Parathyroid adenoma (tissue), 2 donors: Measurements from ENCODE around the gene DAZAP1.

Experiments
- H2AFZ ChIP-seq: fragments of 300-600 bp; sonication (generic); one replicate; pipeline ENCODE4 v1.7.0; 2017; ENCODE audit warnings: antibody characterized with exemption, mild to moderate bottlenecking
- H3K27ac ChIP-seq: fragments of 300-600 bp; sonication (generic); one replicate; pipeline ENCODE4 v1.7.0; 2017
- H3K27me3 ChIP-seq: fragments of 300-600 bp; sonication (generic); one replicate; pipeline ENCODE4 v1.7.0; 2017; ENCODE audit warnings: low read length; ENCODE audit not compliant: control insufficient read depth, insufficient read depth
- H3K36me3 ChIP-seq: fragments of 300-600 bp; sonication (generic); one replicate; pipeline ENCODE4 v1.7.0; 2017; ENCODE audit warnings: low read length; ENCODE audit not compliant: control insufficient read depth, insufficient read depth
- H3K4me1 ChIP-seq: fragments of 300-600 bp; sonication (generic); one replicate; pipeline ENCODE4 v1.7.0; 2017; ENCODE audit warnings: control low read depth
- H3K4me2 ChIP-seq: fragments of 300-600 bp; sonication (generic); one replicate; pipeline ENCODE4 v1.7.0; 2017; ENCODE audit warnings: low read length
- H3K4me3 ChIP-seq: fragments of 300-600 bp; sonication (generic); one replicate; pipeline ENCODE4 v1.7.0; 2017; ENCODE audit warnings: low read depth, low read length
- H3K79me2 ChIP-seq: fragments of 300-600 bp; sonication (generic); one replicate; pipeline ENCODE4 v1.7.0; 2017; ENCODE audit warnings: control low read depth
- H3K9ac ChIP-seq: fragments of 300-600 bp; sonication (generic); one replicate; pipeline ENCODE4 v1.7.0; 2017; ENCODE audit warnings: mild to moderate bottlenecking
- H3K9me3 ChIP-seq: fragments of 300-600 bp; sonication (generic); one replicate; pipeline ENCODE4 v1.7.0; 2017; ENCODE audit warnings: low read length; ENCODE audit not compliant: control insufficient read depth
- CTCF ChIP-seq: fragments of 300-600 bp; sonication (generic); IDR thresholded peaks from one replicate; pipeline ENCODE4 v1.7.0; 2017; ENCODE audit warnings: antibody characterized with exemption, mild to moderate bottlenecking
- donor health status: primary hyperparathyroidism.

Gene DAZAP1

GRCh38 chr19:1410136-1410786 is 2.9 kb downstream of the DAZAP1 start:
- no peak overlapping the region for H3K9ac ChIP-seq
- peak overlapping the region; percentile 95 for H3K4me2 ChIP-seq
- peaks cover 57% of the 10 kb centered on the region for H3K79me2 ChIP-seq
- no peak overlapping the region for H3K4me3 ChIP-seq
- H2AFZ ChIP-seq, result no peak overlapping the region
- no peaks in the 10 kb centered on the region for H3K36me3 ChIP-seq
- peak overlapping the region; percentile 17 for H3K27ac ChIP-seq
- no peak for TF ChIP-seq CTCF
- no peaks in the 10 kb centered on the region for H3K27me3 ChIP-seq
- H3K9me3 ChIP-seq, result no peaks in the 10 kb centered on the region
- peaks cover 36% of the 10 kb centered on the region for H3K4me1 ChIP-seq

DNA sequence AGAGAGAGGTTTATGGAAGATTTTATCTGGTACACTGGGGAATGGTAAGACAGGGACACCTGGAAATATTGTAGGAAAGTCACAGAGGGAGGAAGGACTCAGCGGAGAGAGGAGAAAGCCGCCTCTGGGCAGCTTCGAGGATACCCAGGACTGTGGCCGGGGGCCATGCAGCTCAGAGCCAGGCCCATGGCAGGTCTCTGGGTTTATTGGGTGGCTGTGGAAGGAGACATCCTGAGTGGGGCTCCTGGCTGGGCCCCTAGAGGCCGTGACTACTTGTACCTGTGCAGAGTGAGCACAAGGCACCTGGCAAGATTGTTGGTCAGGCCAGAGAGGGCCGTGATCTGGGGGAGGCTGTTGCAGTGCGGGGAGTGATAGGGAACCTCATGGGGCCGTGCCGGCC is 3.4 kb downstream of the DAZAP1 start:
- TF ChIP-seq CTCF, result no peak
- no peaks in the 10 kb centered on the region for H3K27me3 ChIP-seq
- H3K27ac ChIP-seq, result peak overlapping the region; percentile 17
- no peak overlapping the region for H3K9ac ChIP-seq
- H3K4me1 ChIP-seq, result peaks cover 41% of the 10 kb centered on the region
- peaks cover 58% of the 10 kb centered on the region for H3K79me2 ChIP-seq
- no peak overlapping the region for H3K4me2 ChIP-seq
- H3K36me3 ChIP-seq, result no peaks in the 10 kb centered on the region
- no peaks in the 10 kb centered on the region for H3K9me3 ChIP-seq
- H3K4me3 ChIP-seq, result no peak overlapping the region
- no peak overlapping the region for H2AFZ ChIP-seq

- TF ChIP-seq CTCF, result no peak
- Histone ChIP-seq H3K4me1 (peaks cover 44% of the 10 kb centered on the region), H3K27me3 (no peaks in the 10 kb centered on the region), H3K4me3 (no peak overlapping the region), H3K9me3 (no peaks in the 10 kb centered on the region), H2AFZ (no peak overlapping the region), H3K36me3 (no peaks in the 10 kb centered on the region), H3K4me2 (no peak overlapping the region), H3K9ac (no peak overlapping the region), H3K27ac (peak overlapping the region; percentile 12), H3K79me2 (peaks cover 66% of the 10 kb centered on the region)
Measured at GRCh38 chr19:1411255-1412191, 4.1 kb downstream of the DAZAP1 start.

GRCh38 chr19:1412323-1412923 is 5.0 kb downstream of the DAZAP1 start:
- peak overlapping the region; percentile 12 for H3K27ac ChIP-seq
- H3K4me3 ChIP-seq, result no peak overlapping the region
- no peak overlapping the region for H2AFZ ChIP-seq
- peaks cover 47% of the 10 kb centered on the region for H3K4me1 ChIP-seq
- H3K36me3 ChIP-seq, result no peaks in the 10 kb centered on the region
- peaks cover 73% of the 10 kb centered on the region for H3K79me2 ChIP-seq
- H3K4me2 ChIP-seq, result no peak overlapping the region
- H3K27me3 ChIP-seq, result no peaks in the 10 kb centered on the region
- TF ChIP-seq CTCF, result no peak
- H3K9me3 ChIP-seq, result no peaks in the 10 kb centered on the region
- H3K9ac ChIP-seq, result no peak overlapping the region
